ENCODE measurements around the gene AQP3.
"Not testable (repeated sequence)": the region's sequence is repeated elsewhere in the genome, so short reads cannot be mapped to it uniquely, and the experiment has no call there.

The AQP3 gene

DNA sequence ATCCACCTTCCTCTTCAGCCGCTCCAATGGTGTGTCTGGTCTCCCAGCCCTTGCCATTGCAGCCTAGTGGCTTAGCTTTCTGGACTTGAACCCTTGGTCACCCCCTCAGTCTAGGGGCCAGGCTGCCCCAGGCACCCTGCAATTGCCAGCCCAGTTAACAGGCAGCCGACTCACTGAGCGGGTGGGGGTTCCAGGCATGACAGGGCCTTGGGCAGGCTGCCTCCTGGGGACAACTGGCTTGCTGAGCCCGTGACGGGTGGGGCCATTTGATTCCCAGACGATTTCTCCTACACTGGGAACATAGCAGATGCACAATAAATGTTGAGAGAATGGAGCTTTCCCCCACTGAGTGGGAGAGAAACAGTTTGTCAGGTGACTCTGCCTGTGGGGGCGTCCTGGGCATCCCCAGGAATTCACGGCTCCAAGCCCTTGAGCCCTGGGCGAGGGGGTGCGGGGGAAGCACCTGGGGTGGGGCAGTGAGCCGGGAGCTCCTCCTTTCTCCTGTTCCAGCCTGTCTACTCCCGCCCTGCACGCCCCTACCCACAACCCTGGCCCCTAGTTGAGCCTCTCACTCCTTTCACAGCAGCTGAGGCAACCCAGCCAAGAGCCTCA, 32.4 kb downstream of the AQP3 start:
- no peak for DNase-seq (ENCODE audit: low spot score)

GRCh38 chr9:33414268-33414667, 33.1 kb downstream of the AQP3 start:
- DNase-seq (ENCODE audit: low spot score), result no peak

DNA sequence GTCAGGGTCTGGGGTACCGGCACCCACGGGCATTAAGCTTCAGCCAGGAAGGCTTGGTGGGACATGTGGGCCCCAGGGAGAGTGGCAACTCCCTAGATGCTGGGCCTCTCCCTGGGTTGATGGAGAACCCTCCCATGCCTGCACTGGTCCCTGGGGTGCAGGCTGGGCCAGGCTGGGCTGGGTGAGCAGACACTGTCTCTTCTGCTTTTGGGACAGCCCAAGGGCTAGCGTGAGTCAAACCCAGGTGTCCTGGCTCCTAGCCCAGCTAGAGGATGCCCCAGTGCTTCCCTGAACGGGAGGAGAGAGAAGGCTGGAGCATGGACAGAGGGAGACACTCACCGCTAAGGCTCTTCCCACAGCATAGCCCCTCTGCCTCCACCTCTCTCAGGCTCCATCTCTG, 39.3 kb downstream of the AQP3 start:
- no peak for DNase-seq (ENCODE audit: low spot score)

GRCh38 chr9:33407061-33407460, 40.3 kb downstream of the AQP3 start:
- no peak for DNase-seq (ENCODE audit: low spot score)

GRCh38 chr9:33404788-33405362, 42.5 kb downstream of the AQP3 start:
- DNase-seq (ENCODE audit: low spot score), result no peak

- no peak for DNase-seq (ENCODE audit: low spot score)
Observed at GRCh38 chr9:33403941-33404787, 43.2 kb downstream of the AQP3 start.

- not testable (repeated sequence) for DNase-seq (ENCODE audit: low spot score)
Observed at GRCh38 chr9:33402371-33402770, 45.0 kb downstream of the AQP3 start, which contains the start of gene AQP7. TSS of gene AQP7 (minus strand) at chr9:33402568. CDS start at chr9:33401262, 1,306 bp downstream.

- not testable (repeated sequence) for DNase-seq (ENCODE audit: low spot score)
Observed at GRCh38 chr9:33401809-33402208, 45.6 kb downstream of the AQP3 start.

- DNase-seq (ENCODE audit: low spot score), result not testable (repeated sequence)
Observed at GRCh38 chr9:33399047-33399446, 48.3 kb downstream of the AQP3 start.

- not testable (repeated sequence) for DNase-seq (ENCODE audit: low spot score)
Observed at GRCh38 chr9:33397801-33398200, 49.6 kb downstream of the AQP3 start.

GRCh38 chr9:33395159-33395879, 52.1 kb downstream of the AQP3 start:
- DNase-seq (ENCODE audit: low spot score), result not testable (repeated sequence)

GRCh38 chr9:33393986-33394385, 53.4 kb downstream of the AQP3 start:
- not testable (repeated sequence) for DNase-seq (ENCODE audit: low spot score)

- DNase-seq (ENCODE audit: low spot score), result no peak
Observed at GRCh38 chr9:33393581-33393980, 53.8 kb downstream of the AQP3 start.

DNA sequence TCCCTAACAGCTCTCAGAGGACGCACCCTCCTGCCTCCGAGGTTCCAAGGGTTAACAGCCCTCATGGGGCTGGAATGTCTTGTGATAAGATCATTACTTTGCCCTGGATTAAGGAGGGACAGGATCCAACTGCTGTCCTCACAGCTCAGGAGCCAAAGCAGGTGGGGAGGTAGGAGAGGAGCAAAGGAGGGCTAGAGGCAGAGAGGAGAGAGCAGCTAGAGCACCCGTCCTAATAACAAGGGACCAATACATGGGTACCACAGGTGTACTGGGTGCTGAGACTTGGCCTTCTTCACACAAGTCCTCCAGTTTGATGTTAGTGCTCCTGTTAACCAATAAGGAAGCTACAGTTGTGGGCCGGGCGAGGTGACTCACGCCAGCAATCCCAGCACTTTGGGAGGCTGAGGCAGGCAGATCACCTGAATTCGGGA, 54.8 kb downstream of the AQP3 start:
- not testable (repeated sequence) for DNase-seq (ENCODE audit: low spot score)

All from LoVo (cell line).